Stimulated activated CD4-positive, alpha-beta T cell treated with anti-CD3 and anti-CD28 coated beads, Interleukin-1b, Interleukin-23, amount 100 ng/mL, for 4 hours (primary cell): ENCODE results near the gene CFAP97D1.
A peak's percentile ranks its signal among the peaks of the same experiment; 100 is the strongest.

Source experiments
- DNase-seq, 2 donors: peaks; one replicate each; pipeline ENCODE4 v3.0.0-alpha.2; 2020; ENCODE audit warnings: low read depth in 2 of 2

CFAP97D1 gene

DNA sequence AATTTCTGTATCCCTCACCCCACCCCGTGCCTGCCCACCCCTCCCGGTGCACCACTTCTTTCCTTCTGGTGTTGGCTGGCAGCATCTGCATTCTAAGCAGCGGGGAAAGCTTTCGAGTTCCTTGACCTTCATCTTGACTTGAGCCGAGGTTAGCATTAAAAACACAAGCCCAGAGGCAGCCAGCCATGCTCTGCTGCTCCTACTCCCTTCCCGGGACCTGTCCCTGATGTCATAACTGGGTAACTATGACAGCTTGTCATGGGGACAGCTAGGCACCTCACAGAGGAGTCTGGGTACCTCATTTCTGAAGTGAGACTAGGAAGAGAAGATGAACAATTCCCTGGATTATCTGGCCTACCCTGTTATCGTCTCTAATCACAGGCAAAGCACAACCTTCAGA, at the start of gene CFAP97D1:
TSS of gene CFAP97D1 (plus strand) at position 301 of the 400 bp plus-strand sequence. CDS start at position 329, 28 bp downstream.
- no peak for DNase-seq

DNA sequence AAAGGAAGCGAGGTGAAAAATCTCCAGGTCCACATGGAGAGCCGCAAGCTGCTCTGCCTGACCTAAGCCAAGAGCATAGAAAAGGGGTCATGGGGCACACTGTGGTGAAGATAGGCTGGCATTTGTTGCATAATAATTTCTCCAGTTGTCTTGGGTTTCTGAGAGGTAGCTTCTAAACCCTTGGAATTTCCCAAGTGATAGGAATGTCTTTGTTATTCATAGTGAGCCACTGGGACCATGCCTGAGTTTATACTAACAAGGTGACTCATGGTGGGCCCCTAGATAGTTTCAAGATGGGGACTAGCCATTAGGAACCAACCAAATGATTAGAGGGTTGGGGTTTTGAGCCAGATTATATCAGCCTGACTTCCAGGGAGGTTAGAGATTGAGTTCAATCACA, 47.3 kb upstream of the CFAP97D1 start:
- no peak for DNase-seq

DNA sequence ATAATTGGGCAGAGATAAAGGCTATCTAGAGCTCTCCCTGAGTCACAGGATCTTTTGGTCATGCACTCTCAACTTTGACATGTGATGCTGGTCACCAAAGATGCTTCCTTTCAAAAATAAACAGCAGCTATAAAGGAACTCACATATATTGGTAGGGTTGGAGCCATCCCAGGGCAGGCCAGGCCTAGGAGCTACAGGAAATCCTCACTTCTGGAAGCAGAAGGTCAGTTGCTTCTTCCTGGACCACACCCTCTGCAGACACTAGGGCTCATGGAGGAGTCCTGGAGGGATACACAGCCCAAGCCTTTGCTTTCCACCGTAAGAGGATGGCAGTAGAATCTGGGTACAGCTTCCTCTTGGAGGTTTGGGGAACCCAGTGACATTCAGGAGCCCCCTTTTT, 46.3 kb upstream of the CFAP97D1 start:
- no peak for DNase-seq

DNA sequence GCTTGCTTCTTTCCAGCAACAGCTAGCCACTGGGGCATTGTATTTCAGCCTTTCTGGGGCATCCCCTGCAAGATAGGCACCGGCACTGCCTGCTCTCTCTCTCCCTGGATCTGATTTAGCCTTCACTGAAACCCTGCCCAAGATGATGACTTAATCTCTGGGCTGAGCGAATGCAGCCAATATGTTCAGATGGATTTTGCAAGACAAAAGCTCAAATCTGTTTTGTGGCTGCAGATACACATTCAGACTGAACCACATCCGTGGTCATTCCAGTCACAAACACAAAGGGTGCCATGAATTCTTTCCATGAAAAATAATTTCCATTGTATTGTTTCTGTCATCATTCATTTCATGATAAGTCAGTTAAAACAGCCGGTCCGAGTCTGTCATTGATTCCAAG, 45.9 kb upstream of the CFAP97D1 start:
- DNase-seq: no peak

- DNase-seq: no peak
Measured at GRCh38 chr17:43736389-43736788, 43.8 kb upstream of the CFAP97D1 start.

- no peak for DNase-seq
Measured at GRCh38 chr17:43737722-43738121, 42.5 kb upstream of the CFAP97D1 start.

- DNase-seq: no peak
Measured at GRCh38 chr17:43740541-43740940, 39.7 kb upstream of the CFAP97D1 start.

- DNase-seq: no peak
Measured at GRCh38 chr17:43741636-43742035, 38.6 kb upstream of the CFAP97D1 start.

DNA sequence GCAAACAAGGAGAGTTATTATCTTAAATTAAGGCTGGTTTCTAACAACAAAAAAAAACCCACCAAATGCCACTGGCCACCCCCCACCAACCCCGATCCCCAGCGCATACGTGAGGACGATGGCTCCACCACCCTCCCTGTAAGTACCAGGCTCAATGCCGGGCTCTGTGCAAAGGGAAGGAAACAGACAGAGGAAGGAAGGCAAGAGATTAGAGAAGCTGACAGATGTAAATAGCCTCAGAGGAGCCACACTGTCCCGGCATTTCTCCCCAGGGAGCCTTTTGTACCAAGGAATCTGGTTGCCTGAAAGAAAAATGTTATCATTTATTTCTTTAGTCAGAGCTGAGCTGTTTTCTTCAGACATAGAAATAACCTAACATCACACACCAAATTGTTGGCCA, 34.7 kb upstream of the CFAP97D1 start:
- no peak for DNase-seq

- no peak for DNase-seq
Measured at GRCh38 chr17:43750153-43750552, 30.1 kb upstream of the CFAP97D1 start.

GRCh38 chr17:43753493-43754129, 26.6 kb upstream of the CFAP97D1 start:
- DNase-seq: no peak

DNA sequence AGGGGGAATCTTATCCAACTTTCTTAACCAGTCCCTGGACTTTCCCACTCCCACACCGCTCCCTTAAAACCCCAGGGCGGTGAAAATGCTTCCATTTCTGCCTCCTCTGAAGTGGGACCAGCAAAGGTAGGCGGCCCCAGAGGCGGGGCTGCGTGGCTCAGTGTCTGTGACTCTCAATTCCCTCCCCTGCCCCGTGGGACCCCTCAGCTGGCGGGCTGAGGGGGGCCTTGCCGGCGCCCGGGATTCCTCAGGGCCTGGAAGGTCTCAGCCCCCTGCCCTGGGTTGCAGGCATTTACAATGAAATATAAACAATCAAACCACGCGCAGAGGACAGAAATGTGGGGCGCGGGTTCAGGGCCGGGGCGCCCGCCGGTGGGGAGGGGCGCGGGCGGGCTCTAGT, 25.3 kb upstream of the CFAP97D1 start:
- DNase-seq: no peak

DNA sequence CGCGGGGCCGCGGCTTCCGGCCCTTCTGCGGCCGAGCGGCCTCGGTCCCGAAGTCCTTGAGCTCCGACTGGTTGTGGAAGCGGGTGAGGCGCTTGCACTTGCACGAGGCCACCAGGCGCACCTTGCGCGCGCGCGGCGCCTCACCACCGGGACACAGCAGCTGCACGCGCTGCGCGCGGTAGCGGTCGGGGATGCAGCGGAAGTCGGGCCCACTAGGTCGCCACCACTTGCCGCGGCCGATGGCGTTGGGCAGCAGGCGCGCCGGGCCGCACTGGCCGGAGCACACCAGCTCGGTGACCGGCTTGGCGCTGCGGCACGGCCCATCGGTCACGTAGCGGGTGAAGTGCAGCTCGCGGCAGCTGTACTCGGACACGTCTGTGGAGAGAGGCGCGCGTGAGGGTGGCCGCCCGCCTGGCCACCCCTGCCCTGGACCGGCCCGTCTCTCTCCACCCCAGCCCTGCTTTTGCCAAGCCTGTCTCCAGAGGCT, 24.8 kb upstream of the CFAP97D1 start:
- DNase-seq: no peak

DNA sequence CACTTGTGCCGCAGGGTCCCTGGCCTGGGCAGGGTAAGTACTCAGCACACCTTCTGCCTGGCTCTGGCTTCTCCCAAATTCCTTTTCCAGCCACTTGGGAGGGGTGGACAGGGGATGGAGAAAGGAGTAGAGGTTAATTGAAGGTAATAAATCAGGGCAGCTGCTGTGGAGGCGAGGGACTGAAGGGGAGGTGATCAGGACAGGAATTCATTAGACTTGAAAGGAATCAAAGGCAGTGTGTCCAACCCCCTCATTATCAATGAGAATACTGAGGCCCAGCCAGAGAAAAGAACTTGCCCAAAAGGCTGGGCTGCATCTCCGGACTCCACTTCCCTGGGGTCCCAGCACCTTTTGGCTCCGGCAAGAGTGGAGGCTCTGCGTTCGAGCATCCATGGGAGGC, 24.0 kb upstream of the CFAP97D1 start:
- DNase-seq: no peak

DNA sequence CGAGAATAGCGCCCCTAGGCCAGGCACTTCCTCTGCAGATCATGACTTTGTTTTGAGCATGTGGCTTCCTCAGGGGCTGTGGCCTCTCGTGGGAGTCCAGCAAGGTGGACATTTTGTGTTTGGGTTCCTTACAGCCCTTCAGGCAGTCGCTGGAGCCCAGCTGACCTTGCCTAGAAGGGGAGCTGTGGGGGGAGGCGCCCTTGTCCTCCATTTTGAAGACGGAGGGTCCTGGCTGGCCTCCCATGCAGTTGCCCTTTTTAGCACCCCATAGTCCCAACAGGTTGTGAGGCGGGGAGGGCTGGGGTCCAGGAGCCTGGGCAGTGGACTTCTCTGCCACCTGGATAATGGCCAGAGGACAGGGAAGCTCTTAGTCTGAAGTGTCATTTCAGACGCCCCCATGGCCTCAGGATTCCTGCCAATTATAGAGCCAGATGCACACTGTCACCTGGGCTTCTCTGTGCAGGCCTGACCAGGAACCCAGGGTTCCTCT, 23.0 kb upstream of the CFAP97D1 start:
- DNase-seq: no peak

DNA sequence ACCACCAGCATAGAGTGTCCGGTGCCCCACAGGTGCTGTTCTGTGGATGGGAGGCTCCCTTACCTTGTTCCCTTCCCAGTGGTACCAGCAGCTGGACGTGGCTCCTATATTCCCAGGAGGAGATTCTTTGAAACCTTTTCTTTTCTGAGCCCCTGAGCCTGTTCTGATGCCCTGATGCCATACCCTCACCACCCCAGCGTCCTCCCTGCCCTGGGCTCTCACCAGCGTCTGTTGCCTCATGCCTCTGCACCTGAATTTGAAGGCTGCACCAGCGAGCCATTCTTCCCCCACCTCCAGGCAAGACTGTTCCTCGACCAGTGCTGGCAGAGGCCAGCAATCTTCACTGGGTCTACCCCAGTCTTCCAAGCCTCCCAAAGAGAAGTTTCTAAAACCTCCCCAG, 22.1 kb upstream of the CFAP97D1 start:
- DNase-seq: no peak

- DNase-seq: no peak
Measured at GRCh38 chr17:43758497-43759174, 21.6 kb upstream of the CFAP97D1 start, which contains the start of gene SOST. SOST (minus strand) TSS chr17:43758791; CDS start chr17:43758741, 50 bp downstream.

DNA sequence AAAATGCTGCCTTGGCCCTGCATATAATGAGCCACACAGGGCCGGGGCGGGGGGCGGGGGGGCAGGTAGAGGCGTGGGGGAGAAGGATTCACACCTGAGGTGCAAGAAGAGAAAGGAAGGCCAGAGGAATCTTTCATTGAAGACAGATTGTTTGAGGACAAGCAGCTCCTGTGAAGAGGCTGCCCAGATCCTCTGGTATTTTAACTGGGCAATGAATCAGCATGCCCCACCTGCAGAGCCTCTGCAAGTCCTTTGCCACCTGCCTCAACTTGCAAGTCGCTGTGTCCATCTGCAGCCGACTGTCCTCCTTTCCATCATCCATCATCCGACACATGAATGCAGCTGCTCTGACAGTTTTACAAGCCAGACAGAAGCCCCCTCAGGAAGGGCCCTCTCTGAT, 20.4 kb upstream of the CFAP97D1 start:
- no peak for DNase-seq

DNA sequence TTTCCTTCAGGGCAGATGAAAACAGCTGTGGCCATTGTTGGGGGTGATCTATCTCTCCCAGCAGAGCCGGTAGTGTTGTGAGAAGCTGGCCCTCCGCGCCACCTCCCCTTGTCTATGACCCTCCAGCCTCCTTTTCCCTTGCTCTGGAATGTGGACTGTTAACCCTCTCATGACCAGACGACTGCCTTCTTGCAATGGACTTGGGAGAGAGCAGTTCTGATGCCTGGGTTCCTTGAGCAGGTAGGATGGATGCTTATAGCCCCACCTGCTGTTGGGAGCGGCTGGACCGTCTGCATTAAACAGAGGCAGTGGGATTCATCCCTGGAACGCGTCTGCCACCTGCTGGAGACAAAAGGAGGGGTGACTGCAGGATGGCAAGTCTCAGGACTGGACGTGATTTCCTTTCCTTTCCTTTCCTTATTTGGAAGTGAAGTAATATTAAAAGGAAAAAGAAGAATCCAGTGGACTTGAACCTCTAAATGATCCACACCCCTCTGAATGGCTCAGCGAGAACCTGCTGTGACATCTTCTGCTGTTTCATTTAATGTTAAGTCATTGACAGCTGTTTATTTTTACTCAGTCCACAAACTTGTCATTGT, 19.9 kb upstream of the CFAP97D1 start:
- peak; percentile 85 to 89 for DNase-seq

DNA sequence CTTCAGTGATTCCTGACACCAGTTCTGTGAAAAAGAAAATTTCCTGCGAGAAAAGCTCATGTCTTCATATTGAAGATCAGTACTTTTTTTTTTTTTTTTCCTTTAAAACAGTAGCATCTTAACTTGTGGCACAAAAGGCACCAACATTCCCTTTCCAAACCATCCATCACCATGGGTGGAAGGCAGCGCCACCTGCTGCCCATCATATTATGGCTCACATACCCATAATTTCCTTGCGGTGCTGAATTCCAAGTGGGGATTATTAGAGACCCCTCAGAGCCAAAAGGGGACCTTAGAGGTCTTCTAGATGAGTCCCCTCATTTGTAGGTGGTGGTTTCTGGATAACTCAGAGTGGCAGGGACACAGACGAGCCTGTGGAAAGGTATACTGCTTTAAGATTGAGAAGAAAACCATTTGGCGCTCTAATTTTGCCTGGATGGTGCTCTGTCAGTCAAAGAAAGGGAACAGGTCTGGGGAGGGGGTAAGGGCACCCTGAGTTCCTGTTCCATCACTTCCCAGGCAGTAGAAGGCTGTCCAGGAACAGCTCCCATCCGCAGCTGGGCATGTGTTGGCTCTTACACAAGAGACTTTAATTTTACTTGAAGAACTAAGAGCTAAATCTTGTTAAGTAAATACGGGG, 13.7 kb upstream of the CFAP97D1 start:
- DNase-seq: peak; percentile 33 to 43

- DNase-seq: no peak
Measured at GRCh38 chr17:43767053-43767712, 13.1 kb upstream of the CFAP97D1 start.

DNA sequence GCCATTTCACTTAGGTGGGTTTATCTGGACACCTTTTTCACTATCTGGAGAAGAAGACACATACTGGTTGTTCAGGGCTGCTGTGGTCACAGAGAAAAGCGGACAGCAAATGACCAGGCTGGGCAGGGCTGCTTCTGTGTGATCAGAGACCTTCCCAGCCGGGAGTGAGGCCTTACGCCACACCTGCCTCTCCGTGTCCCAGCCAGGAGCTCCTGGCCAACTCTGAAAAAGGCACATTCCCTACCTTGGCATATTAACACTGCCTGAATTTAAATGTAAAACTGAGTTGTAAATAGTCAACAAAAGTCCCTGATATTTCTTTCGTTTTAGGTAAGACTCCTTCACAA, 12.5 kb upstream of the CFAP97D1 start:
- DNase-seq: no peak
